GM19395 (cell line): ENCODE data around the gene ZFP3.
"Not testable (repeated sequence)": the region's sequence is repeated elsewhere in the genome, so short reads cannot be mapped to it uniquely, and the experiment has no call there.

Experiments used
- ATAC-seq: cut with Tn5 transposase; IDR thresholded peaks from one replicate; pipeline ENCODE4 v1.9.1; 2021; ENCODE audit warnings: mild to moderate bottlenecking, moderate library complexity; ENCODE audit not compliant: unreplicated experiment

The ZFP3 gene

GRCh38 chr17:5124125-5124760 lies 46.0 kb downstream of the ZFP3 start:
- ATAC-seq = not testable (repeated sequence)

GRCh38 chr17:5124896-5125295 lies 46.6 kb downstream of the ZFP3 start:
- not testable (repeated sequence) for ATAC-seq

GRCh38 chr17:5126719-5127488 lies 48.6 kb downstream of the ZFP3 start:
- ATAC-seq = no peak

GRCh38 chr17:5127910-5128309 lies 49.6 kb downstream of the ZFP3 start:
- no peak for ATAC-seq

GRCh38 chr17:5128387-5128786 lies 50.1 kb downstream of the ZFP3 start:
- not testable (repeated sequence) for ATAC-seq

GRCh38 chr17:5128905-5129535 lies 50.8 kb downstream of the ZFP3 start:
- no peak for ATAC-seq

GRCh38 chr17:5129770-5130169 lies 51.5 kb downstream of the ZFP3 start:
- not testable (repeated sequence) for ATAC-seq

GRCh38 chr17:5130261-5130660 lies 52.0 kb downstream of the ZFP3 start:
- not testable (repeated sequence) for ATAC-seq

GRCh38 chr17:5130687-5131086 lies 52.4 kb downstream of the ZFP3 start:
- ATAC-seq = not testable (repeated sequence)

GRCh38 chr17:5131146-5131715 lies 53.0 kb downstream of the ZFP3 start:
- no peak for ATAC-seq

GRCh38 chr17:5131799-5132502 lies 53.7 kb downstream of the ZFP3 start:
- not testable (repeated sequence) for ATAC-seq

- ATAC-seq = not testable (repeated sequence)
Observed at GRCh38 chr17:5132503-5133225, 54.4 kb downstream of the ZFP3 start.

GRCh38 chr17:5133311-5133710 lies 55.0 kb downstream of the ZFP3 start:
- no peak for ATAC-seq

- ATAC-seq = not testable (repeated sequence)
Observed at GRCh38 chr17:5133961-5134360, 55.7 kb downstream of the ZFP3 start.

- ATAC-seq = not testable (repeated sequence)
Observed at GRCh38 chr17:5134571-5134970, 56.3 kb downstream of the ZFP3 start.

GRCh38 chr17:5135131-5135712 lies 57.0 kb downstream of the ZFP3 start:
- not testable (repeated sequence) for ATAC-seq

- no peak for ATAC-seq
Observed at GRCh38 chr17:5135726-5136579, 57.7 kb downstream of the ZFP3 start.

- ATAC-seq = not testable (repeated sequence)
Observed at GRCh38 chr17:5136580-5137412, 58.5 kb downstream of the ZFP3 start.
